Rectal smooth muscle tissue (tissue), 1 donor: ENCODE measurements around the gene MYLK3.

Experiments used
- H3K27ac ChIP-seq: one replicate; pipeline ENCODE4 v1.7.0; 2013; ENCODE audit warnings: low read depth, low read length, inconsistent platforms
- H3K27me3 ChIP-seq: one replicate; pipeline ENCODE4 v1.7.0; 2013; ENCODE audit warnings: low read length; ENCODE audit not compliant: control insufficient read depth, insufficient read depth
- H3K36me3 ChIP-seq: one replicate; pipeline ENCODE4 v1.7.0; 2013; ENCODE audit warnings: low read length; ENCODE audit not compliant: control insufficient read depth, insufficient read depth
- H3K4me1 ChIP-seq: one replicate; pipeline ENCODE4 v1.7.0; 2013; ENCODE audit warnings: low read length; ENCODE audit not compliant: control insufficient read depth, insufficient read depth
- H3K4me3 ChIP-seq: one replicate; pipeline ENCODE4 v1.7.0; 2013; ENCODE audit warnings: low read length
- H3K9ac ChIP-seq: one replicate; pipeline ENCODE4 v1.7.0; 2013; ENCODE audit warnings: low read length

The MYLK3 gene

GRCh38 chr16:46782320-46782719 is 34.2 kb upstream of the MYLK3 start:
- Histone ChIP-seq H3K27me3 (no peaks in the 10 kb centered on the region), H3K27ac (no peak overlapping the region), H3K4me3 (no peak overlapping the region), H3K36me3 (no peaks in the 10 kb centered on the region), H3K9ac (no peak overlapping the region), H3K4me1 (no peaks in the 10 kb centered on the region)

- H3K9ac ChIP-seq: no peak overlapping the region
- no peak overlapping the region for H3K4me3 ChIP-seq
- no peak overlapping the region for H3K27ac ChIP-seq
- no peaks in the 10 kb centered on the region for H3K36me3 ChIP-seq
- no peaks in the 10 kb centered on the region for H3K4me1 ChIP-seq
- no peaks in the 10 kb centered on the region for H3K27me3 ChIP-seq
Measured at GRCh38 chr16:46777804-46778203, 29.7 kb upstream of the MYLK3 start.

- no peak overlapping the region for H3K9ac ChIP-seq
- H3K4me1 ChIP-seq: no peaks in the 10 kb centered on the region
- H3K27ac ChIP-seq: no peak overlapping the region
- no peak overlapping the region for H3K4me3 ChIP-seq
- no peaks in the 10 kb centered on the region for H3K27me3 ChIP-seq
- H3K36me3 ChIP-seq: no peaks in the 10 kb centered on the region
Measured at GRCh38 chr16:46775214-46775613, 27.1 kb upstream of the MYLK3 start.

GRCh38 chr16:46774743-46775177 is 26.6 kb upstream of the MYLK3 start:
- Histone ChIP-seq H3K4me1 (no peaks in the 10 kb centered on the region), H3K4me3 (no peak overlapping the region), H3K9ac (no peak overlapping the region), H3K27ac (no peak overlapping the region), H3K36me3 (no peaks in the 10 kb centered on the region), H3K27me3 (no peaks in the 10 kb centered on the region)

GRCh38 chr16:46772463-46772862 is 24.3 kb upstream of the MYLK3 start:
- H3K4me3 ChIP-seq: no peak overlapping the region
- no peaks in the 10 kb centered on the region for H3K4me1 ChIP-seq
- no peak overlapping the region for H3K27ac ChIP-seq
- H3K27me3 ChIP-seq: no peaks in the 10 kb centered on the region
- no peak overlapping the region for H3K9ac ChIP-seq
- no peaks in the 10 kb centered on the region for H3K36me3 ChIP-seq

GRCh38 chr16:46768809-46769208 is 20.7 kb upstream of the MYLK3 start:
- no peaks in the 10 kb centered on the region for H3K36me3 ChIP-seq
- H3K27me3 ChIP-seq: no peaks in the 10 kb centered on the region
- H3K27ac ChIP-seq: no peak overlapping the region
- H3K9ac ChIP-seq: no peak overlapping the region
- no peaks in the 10 kb centered on the region for H3K4me1 ChIP-seq
- no peak overlapping the region for H3K4me3 ChIP-seq

GRCh38 chr16:46765050-46765449 is 16.9 kb upstream of the MYLK3 start:
- Histone ChIP-seq H3K9ac (no peak overlapping the region), H3K4me1 (no peaks in the 10 kb centered on the region), H3K27ac (no peak overlapping the region), H3K4me3 (no peak overlapping the region), H3K27me3 (no peaks in the 10 kb centered on the region), H3K36me3 (no peaks in the 10 kb centered on the region)

- H3K9ac ChIP-seq: no peak overlapping the region
- no peaks in the 10 kb centered on the region for H3K36me3 ChIP-seq
- H3K4me1 ChIP-seq: no peaks in the 10 kb centered on the region
- H3K27ac ChIP-seq: no peak overlapping the region
- H3K4me3 ChIP-seq: no peak overlapping the region
- H3K27me3 ChIP-seq: no peaks in the 10 kb centered on the region
Measured at GRCh38 chr16:46763147-46763546, 15.0 kb upstream of the MYLK3 start.

- no peak overlapping the region for H3K4me3 ChIP-seq
- H3K4me1 ChIP-seq: no peaks in the 10 kb centered on the region
- H3K27ac ChIP-seq: no peak overlapping the region
- H3K27me3 ChIP-seq: no peaks in the 10 kb centered on the region
- no peaks in the 10 kb centered on the region for H3K36me3 ChIP-seq
- H3K9ac ChIP-seq: no peak overlapping the region
Measured at GRCh38 chr16:46762583-46762982, 14.4 kb upstream of the MYLK3 start.

GRCh38 chr16:46759309-46759708 is 11.2 kb upstream of the MYLK3 start:
- no peaks in the 10 kb centered on the region for H3K4me1 ChIP-seq

GRCh38 chr16:46757339-46758050 is 9.4 kb upstream of the MYLK3 start:
- H3K4me1 ChIP-seq: no peaks in the 10 kb centered on the region
- no peak overlapping the region for H3K9ac ChIP-seq
- H3K4me3 ChIP-seq: no peak overlapping the region
- H3K36me3 ChIP-seq: no peaks in the 10 kb centered on the region
- H3K27ac ChIP-seq: no peak overlapping the region
- no peaks in the 10 kb centered on the region for H3K27me3 ChIP-seq

More at GRCh38 chr16:46759309-46759708, 11.2 kb upstream of the MYLK3 start:
- Histone ChIP-seq H3K27ac (no peak overlapping the region), H3K27me3 (no peaks in the 10 kb centered on the region), H3K9ac (no peak overlapping the region), H3K4me3 (no peak overlapping the region), H3K36me3 (no peaks in the 10 kb centered on the region)

- Histone ChIP-seq H3K36me3 (no peaks in the 10 kb centered on the region), H3K4me1 (no peaks in the 10 kb centered on the region), H3K27ac (no peak overlapping the region), H3K9ac (no peak overlapping the region), H3K4me3 (no peak overlapping the region), H3K27me3 (no peaks in the 10 kb centered on the region)
Measured at GRCh38 chr16:46756772-46757171, 8.6 kb upstream of the MYLK3 start.

- no peak overlapping the region for H3K27ac ChIP-seq
- H3K4me1 ChIP-seq: no peaks in the 10 kb centered on the region
- no peaks in the 10 kb centered on the region for H3K36me3 ChIP-seq
- H3K9ac ChIP-seq: no peak overlapping the region
- H3K4me3 ChIP-seq: no peak overlapping the region
- H3K27me3 ChIP-seq: no peaks in the 10 kb centered on the region
Measured at GRCh38 chr16:46753015-46753414, 4.9 kb upstream of the MYLK3 start.
